ENCODE results near the gene ACSS1. TPM values are rescaled to one million over a fixed set of nuclear protein-coding genes. Genes with fewer than 3 reads are reported as not detected.

The ACSS1 gene
- total RNA-seq, 1 experiment from 2014 or later, result 13.0 TPM

- Histone ChIP-seq H3K27ac (no peak overlapping the region), H3K36me3 (no peaks in the 10 kb centered on the region), H3K9me3 (replicated peaks) (no peaks in the 10 kb centered on the region), H3K27me3 (no peaks in the 10 kb centered on the region), H3K4me3 (no peak overlapping the region), H3K4me1 (peaks cover 55% of the 10 kb centered on the region)
- DNase-seq, result no peak
Observed at GRCh38 chr20:25038591-25039015, 19.3 kb downstream of the ACSS1 start.

GRCh38 chr20:25038103-25038410 lies 19.9 kb downstream of the ACSS1 start:
- Histone ChIP-seq H3K27ac (no peak overlapping the region), H3K4me3 (no peak overlapping the region), H3K27me3 (no peaks in the 10 kb centered on the region), H3K36me3 (no peaks in the 10 kb centered on the region), H3K4me1 (peaks cover 61% of the 10 kb centered on the region), H3K9me3 (replicated peaks) (no peaks in the 10 kb centered on the region)
- no peak for DNase-seq

- Histone ChIP-seq H3K4me3 (no peak overlapping the region), H3K27ac (peak overlapping the region; percentile 74; the same call in 1 of the 2 replicates), H3K27me3 (no peaks in the 10 kb centered on the region), H3K36me3 (no peaks in the 10 kb centered on the region), H3K9me3 (replicated peaks) (no peaks in the 10 kb centered on the region), H3K4me1 (peaks cover 63% of the 10 kb centered on the region)
- DNase-seq, result no peak
Observed at GRCh38 chr20:25037288-25038102, 20.4 kb downstream of the ACSS1 start.

- peaks cover 72% of the 10 kb centered on the region for H3K4me1 ChIP-seq
- no peaks in the 10 kb centered on the region for H3K36me3 ChIP-seq
- H3K27ac ChIP-seq, result peak overlapping the region; percentile 74
- H3K9me3 ChIP-seq (replicated peaks), result no peaks in the 10 kb centered on the region
- H3K4me3 ChIP-seq, result peak overlapping the region; percentile 14
- H3K27me3 ChIP-seq, result no peaks in the 10 kb centered on the region
- DNase-seq, result peak; percentile 58 to 77
Observed at GRCh38 chr20:25036331-25036936, 21.5 kb downstream of the ACSS1 start.

- no peak for DNase-seq
Observed at GRCh38 chr20:25035921-25036320, 22.0 kb downstream of the ACSS1 start.

GRCh38 chr20:25033924-25034300 lies 24.0 kb downstream of the ACSS1 start:
- Histone ChIP-seq H3K27me3 (no peaks in the 10 kb centered on the region), H3K4me3 (no peak overlapping the region), H3K36me3 (no peaks in the 10 kb centered on the region), H3K27ac (peak overlapping the region; percentile 88), H3K9me3 (replicated peaks) (no peaks in the 10 kb centered on the region), H3K4me1 (peaks cover 55% of the 10 kb centered on the region)
- DNase-seq, result no peak

More at GRCh38 chr20:25035921-25036320, 22.0 kb downstream of the ACSS1 start:
- Histone ChIP-seq H3K9me3 (replicated peaks) (no peaks in the 10 kb centered on the region), H3K27ac (peak overlapping the region; percentile 74), H3K4me3 (peak overlapping the region; percentile 14), H3K4me1 (peaks cover 72% of the 10 kb centered on the region), H3K36me3 (no peaks in the 10 kb centered on the region), H3K27me3 (no peaks in the 10 kb centered on the region)

GRCh38 chr20:25033265-25033923 lies 24.5 kb downstream of the ACSS1 start:
- H3K36me3 ChIP-seq, result no peaks in the 10 kb centered on the region
- no peaks in the 10 kb centered on the region for H3K27me3 ChIP-seq
- H3K4me3 ChIP-seq, result peak overlapping the region; percentile 37
- DNase-seq, result peak; percentile 77 to 91
- H3K4me1 ChIP-seq, result peaks cover 50% of the 10 kb centered on the region
- H3K27ac ChIP-seq, result peak overlapping the region; percentile 88
- H3K9me3 ChIP-seq (replicated peaks), result no peaks in the 10 kb centered on the region

GRCh38 chr20:25032478-25033264 lies 25.3 kb downstream of the ACSS1 start:
- peak overlapping the region; percentile 37 for H3K4me3 ChIP-seq
- H3K36me3 ChIP-seq, result no peaks in the 10 kb centered on the region
- H3K9me3 ChIP-seq (replicated peaks), result no peaks in the 10 kb centered on the region
- DNase-seq, result peak; percentile 85 to 92
- peaks cover 43% of the 10 kb centered on the region for H3K4me1 ChIP-seq
- peak overlapping the region; percentile 88 for H3K27ac ChIP-seq
- no peaks in the 10 kb centered on the region for H3K27me3 ChIP-seq

- H3K36me3 ChIP-seq, result no peaks in the 10 kb centered on the region
- H3K4me3 ChIP-seq, result peak overlapping the region; percentile 37
- H3K27ac ChIP-seq, result peak overlapping the region; percentile 88
- H3K27me3 ChIP-seq, result no peaks in the 10 kb centered on the region
- peak; percentile 65 to 75 for DNase-seq
- H3K9me3 ChIP-seq (replicated peaks), result no peaks in the 10 kb centered on the region
- H3K4me1 ChIP-seq, result peaks cover 37% of the 10 kb centered on the region
Observed at GRCh38 chr20:25032065-25032477, 25.9 kb downstream of the ACSS1 start.

GRCh38 chr20:25031241-25031640 lies 26.7 kb downstream of the ACSS1 start:
- Histone ChIP-seq H3K27ac (no peak overlapping the region), H3K27me3 (no peaks in the 10 kb centered on the region), H3K4me3 (no peak overlapping the region), H3K36me3 (no peaks in the 10 kb centered on the region), H3K9me3 (replicated peaks) (no peaks in the 10 kb centered on the region), H3K4me1 (peaks cover 30% of the 10 kb centered on the region)
- DNase-seq, result no peak

- H3K36me3 ChIP-seq, result no peaks in the 10 kb centered on the region
- no peaks in the 10 kb centered on the region for H3K27me3 ChIP-seq
- H3K9me3 ChIP-seq (replicated peaks), result no peaks in the 10 kb centered on the region
- no peak overlapping the region for H3K4me3 ChIP-seq
- no peak overlapping the region for H3K27ac ChIP-seq
- DNase-seq, result no peak
- peaks cover 25% of the 10 kb centered on the region for H3K4me1 ChIP-seq
Observed at GRCh38 chr20:25030649-25031207, 27.2 kb downstream of the ACSS1 start.

- Histone ChIP-seq H3K4me3 (no peak overlapping the region), H3K27ac (no peak overlapping the region), H3K36me3 (no peaks in the 10 kb centered on the region), H3K9me3 (replicated peaks) (no peaks in the 10 kb centered on the region), H3K4me1 (peaks cover 21% of the 10 kb centered on the region), H3K27me3 (no peaks in the 10 kb centered on the region)
- no peak for DNase-seq
Observed at GRCh38 chr20:25030007-25030648, 27.8 kb downstream of the ACSS1 start.

GRCh38 chr20:25025986-25026605 lies 31.8 kb downstream of the ACSS1 start:
- no peaks in the 10 kb centered on the region for H3K4me1 ChIP-seq
- no peaks in the 10 kb centered on the region for H3K27me3 ChIP-seq
- no peak overlapping the region for H3K27ac ChIP-seq
- H3K4me3 ChIP-seq, result no peak overlapping the region
- no peaks in the 10 kb centered on the region for H3K36me3 ChIP-seq
- no peak for DNase-seq
- H3K9me3 ChIP-seq (replicated peaks), result no peaks in the 10 kb centered on the region
